GM19452 (cell line): Measurements from ENCODE around the gene ASTN2.

Source experiments
- ATAC-seq: cut with Tn5 transposase; IDR thresholded peaks from one replicate; pipeline ENCODE4 v1.9.1; 2021; ENCODE audit not compliant: unreplicated experiment

ASTN2 gene

DNA sequence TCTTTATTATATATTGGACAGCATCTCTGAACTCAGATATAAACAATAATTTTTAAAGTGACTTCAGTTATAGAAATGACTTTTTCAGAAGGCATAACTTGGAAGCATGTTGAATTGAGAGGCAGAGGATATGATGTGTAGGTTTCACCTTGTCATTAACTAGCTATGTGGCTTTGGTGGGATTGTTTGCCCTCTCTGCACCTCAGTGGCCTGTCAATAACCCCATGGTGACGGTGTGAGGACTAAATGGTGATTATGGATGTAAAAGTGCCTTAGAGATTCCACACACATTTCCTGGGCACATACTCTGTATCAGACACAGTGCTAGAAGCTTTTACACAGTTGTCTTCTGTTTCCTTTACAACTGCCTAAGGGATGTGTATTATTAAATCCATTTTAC is 962.6 kb downstream of the ASTN2 start:
- no peak for ATAC-seq

- no peak for ATAC-seq
Observed at GRCh38 chr9:116451500-116452115, 963.2 kb downstream of the ASTN2 start.

GRCh38 chr9:116450378-116451139 is 964.3 kb downstream of the ASTN2 start:
- ATAC-seq = peak; percentile 83

GRCh38 chr9:116449949-116450348 is 964.9 kb downstream of the ASTN2 start:
- no peak for ATAC-seq

DNA sequence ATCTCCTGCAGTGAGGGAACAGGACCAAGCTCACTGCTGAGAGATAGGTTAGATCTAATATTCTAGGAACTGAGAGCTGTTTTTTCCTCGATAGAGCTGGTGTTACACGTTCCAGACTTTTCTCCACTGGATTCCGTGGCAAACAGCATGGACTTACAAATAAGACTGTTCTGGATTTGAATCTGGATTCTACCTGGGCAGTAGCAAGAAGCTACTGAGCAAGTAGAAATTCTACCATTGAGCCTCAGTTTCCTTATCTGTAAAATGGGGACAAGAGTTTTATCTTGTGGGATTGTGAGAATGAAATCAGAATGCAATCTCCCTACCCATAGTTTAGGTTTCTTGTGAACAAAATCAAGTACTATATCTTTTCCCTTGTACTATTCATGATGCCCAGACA is 966.4 kb downstream of the ASTN2 start:
- ATAC-seq = no peak

DNA sequence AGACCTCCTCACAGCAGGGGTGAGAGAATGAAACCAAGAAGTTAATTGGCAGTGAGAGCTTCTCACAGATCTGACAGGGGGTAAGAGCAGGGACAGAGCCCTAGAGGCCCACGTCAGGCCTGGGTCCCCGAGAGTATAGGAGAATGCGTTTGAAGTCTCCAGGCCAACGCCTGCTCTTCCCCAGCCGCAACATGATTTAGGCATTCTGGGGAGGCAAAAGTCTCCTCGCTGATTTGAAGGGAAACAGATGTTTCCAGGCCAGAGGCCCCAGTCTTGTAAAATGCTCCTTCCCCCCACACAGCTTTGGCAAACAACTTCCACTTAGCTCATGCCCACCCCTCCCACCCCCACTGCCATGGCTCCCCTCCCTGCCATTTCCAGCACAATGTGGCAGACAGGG is 966.9 kb downstream of the ASTN2 start:
- no peak for ATAC-seq

GRCh38 chr9:116442528-116442927 is 972.3 kb downstream of the ASTN2 start:
- ATAC-seq = no peak

DNA sequence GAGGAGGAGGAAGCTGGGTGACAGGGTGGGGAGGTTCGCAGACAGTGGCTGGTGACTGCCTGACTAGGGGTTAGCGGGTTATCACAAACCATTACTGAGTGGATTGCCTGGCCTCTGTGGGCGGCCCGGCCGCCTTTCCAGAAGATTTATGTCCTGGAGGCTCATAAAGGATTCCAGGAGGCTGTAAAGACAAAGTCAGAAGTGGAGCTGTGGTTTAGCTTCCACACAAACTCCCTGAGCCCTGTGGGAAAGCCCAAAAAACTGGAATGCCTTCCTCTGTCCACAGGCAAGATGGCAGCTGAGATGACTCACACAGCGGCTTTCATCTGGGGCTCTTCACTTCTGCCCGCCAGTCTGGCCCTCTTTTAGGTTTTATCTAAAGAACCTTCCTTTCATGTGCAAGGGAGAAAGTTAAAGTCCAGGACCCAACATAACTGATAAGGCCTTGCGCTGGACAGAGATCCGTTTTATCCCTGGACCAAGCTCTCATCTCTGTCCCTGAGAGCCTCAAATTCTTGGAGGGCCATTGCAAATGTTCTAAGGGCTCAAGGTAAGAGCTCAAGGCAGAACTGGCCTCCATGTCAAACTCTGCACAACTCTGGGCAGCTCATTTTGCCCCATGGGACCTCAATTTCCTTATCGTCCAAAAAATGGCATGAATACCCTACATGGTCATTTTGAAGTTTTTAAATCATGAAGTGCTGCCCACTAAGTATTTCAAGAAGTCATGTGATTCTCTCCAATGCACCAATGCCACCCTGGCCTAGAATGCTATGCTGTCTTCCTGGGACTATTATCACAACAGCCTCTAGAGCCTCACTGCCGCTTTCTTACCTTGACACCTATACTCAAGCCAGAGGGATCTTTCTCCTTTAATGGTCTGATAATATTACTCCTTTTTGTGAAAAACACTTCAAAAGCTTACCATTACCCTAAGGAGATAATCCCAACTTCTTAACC is 977.2 kb downstream of the ASTN2 start:
- no peak for ATAC-seq

DNA sequence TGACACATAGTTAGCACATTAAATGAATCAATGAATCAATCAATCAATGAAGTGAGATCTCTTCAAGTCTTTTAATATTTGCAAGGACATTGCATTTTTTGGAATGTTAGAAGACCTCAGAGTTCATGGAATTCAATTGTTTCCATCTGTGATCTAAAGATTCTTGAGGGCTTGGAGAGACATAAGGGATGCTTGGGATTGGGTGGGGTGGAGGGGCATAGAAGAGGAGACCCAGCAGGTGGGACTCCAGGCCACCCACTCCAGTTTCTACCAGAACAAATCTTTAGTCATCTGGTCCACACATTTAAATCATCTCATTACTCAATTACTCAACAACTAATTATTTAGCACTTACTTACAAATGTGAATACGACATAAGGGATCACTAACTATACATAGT is 978.7 kb downstream of the ASTN2 start:
- no peak for ATAC-seq

- ATAC-seq = no peak
Observed at GRCh38 chr9:116435706-116436105, 979.2 kb downstream of the ASTN2 start.

DNA sequence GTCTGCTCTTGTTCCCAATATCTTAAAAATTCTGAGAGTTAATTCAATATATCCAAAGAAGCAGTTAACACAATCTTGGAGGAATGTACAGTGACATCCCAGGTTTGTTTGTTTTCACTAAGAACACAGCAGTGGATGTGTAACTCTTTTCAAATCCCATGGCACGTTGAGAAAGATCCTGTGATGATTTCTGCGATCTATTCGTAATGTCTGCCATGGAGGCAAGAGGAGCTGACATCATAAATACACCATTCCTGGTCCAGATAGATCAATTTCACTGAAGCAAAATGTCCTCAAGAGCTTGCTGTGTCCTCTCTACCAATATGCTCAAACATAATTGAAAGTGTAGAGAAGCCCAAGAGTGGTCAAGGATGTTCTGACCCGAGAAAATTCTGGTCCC is 980.5 kb downstream of the ASTN2 start:
- no peak for ATAC-seq

DNA sequence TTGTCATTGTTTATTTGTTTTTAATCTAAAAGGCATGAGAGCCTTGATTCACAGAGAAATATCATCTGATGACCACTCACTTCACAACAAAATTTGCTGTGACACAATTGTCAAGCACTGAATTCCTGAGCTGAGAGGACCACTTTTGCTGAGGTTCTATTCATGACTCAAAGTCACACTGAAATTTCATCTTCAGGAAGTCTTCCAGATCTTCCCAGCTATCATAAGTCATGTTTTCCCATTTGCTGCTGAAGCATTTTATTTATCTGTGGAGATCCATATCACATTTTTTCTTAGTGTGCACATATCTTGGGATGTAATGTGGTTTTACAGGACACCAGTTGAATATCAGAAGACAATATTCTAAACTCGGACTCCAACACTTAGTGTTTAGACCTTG is 982.8 kb downstream of the ASTN2 start:
- ATAC-seq = no peak

GRCh38 chr9:116430849-116431248 is 984.0 kb downstream of the ASTN2 start:
- ATAC-seq = no peak

DNA sequence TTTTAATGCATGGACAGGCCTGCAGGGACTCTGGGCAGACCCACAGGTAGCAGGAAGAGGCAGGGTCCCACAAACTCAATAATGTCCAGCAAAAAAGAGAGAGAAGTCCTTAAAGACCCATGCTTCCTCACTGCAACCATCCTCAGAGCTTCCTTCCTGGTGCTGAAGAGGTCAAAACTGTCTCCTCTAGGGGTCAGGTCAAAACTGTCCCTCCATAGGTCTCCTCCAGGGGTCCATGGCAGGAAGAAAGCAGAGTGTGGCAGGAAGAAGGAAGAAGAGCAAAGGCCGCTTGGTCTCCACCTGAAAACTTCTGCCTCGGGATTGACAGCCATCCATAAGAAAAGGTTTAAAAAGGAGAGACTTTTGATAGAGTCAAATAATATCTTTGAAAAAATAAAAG is 989.6 kb downstream of the ASTN2 start:
- no peak for ATAC-seq

- ATAC-seq = no peak
Observed at GRCh38 chr9:116423149-116423548, 991.7 kb downstream of the ASTN2 start.

- no peak for ATAC-seq
Observed at GRCh38 chr9:116422119-116422979, 992.5 kb downstream of the ASTN2 start.

DNA sequence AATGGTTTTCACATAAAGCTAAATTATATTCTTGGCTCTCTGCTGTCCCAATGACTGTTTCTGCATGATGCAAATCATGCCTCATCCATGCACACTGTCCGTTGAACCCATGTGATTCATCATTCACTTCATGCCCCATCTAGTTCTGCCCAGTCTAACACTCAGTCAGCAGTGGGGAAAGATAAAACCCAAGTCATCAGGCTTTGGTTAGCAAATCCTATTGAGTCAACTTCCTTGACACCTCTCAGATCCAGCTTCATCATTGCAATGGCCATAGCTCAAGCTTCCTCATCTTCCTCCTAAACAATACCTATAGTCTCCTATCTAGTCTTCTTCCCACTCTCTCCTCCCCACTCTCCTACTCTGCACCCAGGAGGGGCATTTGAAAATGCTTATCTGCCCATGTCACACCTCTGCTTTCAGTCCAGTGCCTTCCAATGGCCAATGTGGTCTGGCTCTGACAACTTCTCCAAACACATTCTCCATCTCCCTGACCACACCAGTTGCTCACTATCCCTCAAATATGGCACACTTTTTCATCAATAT is 993.8 kb downstream of the ASTN2 start:
- ATAC-seq = no peak

DNA sequence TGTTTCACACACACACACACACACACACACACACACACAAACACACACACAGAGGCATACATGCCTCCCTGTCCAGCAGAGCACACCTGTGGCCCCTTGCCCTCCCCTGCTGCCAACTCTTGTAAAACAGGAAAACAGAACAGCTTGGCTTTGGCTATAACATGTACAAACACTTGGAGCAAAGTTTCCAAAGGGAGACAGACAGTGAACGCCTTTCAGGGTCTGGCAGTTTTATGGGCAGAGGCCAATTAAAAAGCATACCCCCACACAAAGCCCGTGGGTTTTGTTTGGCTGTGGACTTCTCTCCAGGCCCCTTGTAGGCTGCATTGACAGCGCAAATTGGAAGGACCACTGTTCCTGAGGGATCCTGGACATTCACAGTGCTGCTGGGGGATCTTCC is 995.7 kb downstream of the ASTN2 start:
- no peak for ATAC-seq

DNA sequence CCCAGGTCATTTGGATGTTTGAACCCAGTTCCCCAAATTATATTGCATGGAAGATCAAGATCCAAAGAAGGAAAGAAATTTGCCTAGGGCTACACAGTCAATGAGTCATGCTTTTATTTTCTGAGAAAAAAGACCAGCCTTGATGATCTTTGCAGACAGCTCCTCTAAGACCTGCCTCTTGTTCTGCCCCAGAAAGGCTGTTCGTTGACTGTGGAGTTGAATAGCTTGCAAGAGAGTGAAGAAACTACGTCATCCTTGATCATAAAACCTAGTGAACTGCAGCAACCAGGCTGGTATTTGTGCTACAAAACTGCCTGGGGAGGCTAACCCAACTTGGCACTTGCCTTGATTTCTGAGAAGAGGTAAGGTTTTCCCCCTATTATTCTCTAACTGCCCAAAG is 997.4 kb downstream of the ASTN2 start:
- no peak for ATAC-seq

GRCh38 chr9:116416421-116416820 is 998.4 kb downstream of the ASTN2 start:
- ATAC-seq = no peak
